ENCODE results near the gene PRDM10. TPM values are rescaled to one million over a fixed set of nuclear protein-coding genes. Genes with fewer than 3 reads are reported as not detected.

Gene PRDM10
- total and polyA plus RNA-seq, 8 donors, result 1.7 to 148 (median 7.0) TPM

- H3K4me1 ChIP-seq, result peaks cover 10 to 18% (median 14%) of the 10 kb centered on the region in 4 donors
- H3K27me3 ChIP-seq, result no peaks in the 10 kb centered on the region
- no peaks in the 10 kb centered on the region for H3K9me3 ChIP-seq
- TF ChIP-seq, protein P1, sequence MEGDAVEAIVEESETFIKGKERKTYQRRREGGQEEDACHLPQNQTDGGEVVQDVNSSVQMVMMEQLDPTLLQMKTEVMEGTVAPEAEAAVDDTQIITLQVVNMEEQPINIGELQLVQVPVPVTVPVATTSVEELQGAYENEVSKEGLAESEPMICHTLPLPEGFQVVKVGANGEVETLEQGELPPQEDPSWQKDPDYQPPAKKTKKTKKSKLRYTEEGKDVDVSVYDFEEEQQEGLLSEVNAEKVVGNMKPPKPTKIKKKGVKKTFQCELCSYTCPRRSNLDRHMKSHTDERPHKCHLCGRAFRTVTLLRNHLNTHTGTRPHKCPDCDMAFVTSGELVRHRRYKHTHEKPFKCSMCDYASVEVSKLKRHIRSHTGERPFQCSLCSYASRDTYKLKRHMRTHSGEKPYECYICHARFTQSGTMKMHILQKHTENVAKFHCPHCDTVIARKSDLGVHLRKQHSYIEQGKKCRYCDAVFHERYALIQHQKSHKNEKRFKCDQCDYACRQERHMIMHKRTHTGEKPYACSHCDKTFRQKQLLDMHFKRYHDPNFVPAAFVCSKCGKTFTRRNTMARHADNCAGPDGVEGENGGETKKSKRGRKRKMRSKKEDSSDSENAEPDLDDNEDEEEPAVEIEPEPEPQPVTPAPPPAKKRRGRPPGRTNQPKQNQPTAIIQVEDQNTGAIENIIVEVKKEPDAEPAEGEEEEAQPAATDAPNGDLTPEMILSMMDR (IDR thresholded peaks at IDR 0.05), result no peak
- TF ChIP-seq POLR2A (IDR thresholded peaks at IDR 0.05), result no peak
- TF ChIP-seq POLR2AphosphoS5 (IDR thresholded peaks at IDR 0.05), result no peak
- DNase-seq, result no peak
- no peak overlapping the region for H3K27ac ChIP-seq
- no peak overlapping the region for H3K4me3 ChIP-seq
- intact Hi-C loops (cut with DNase I; ENCODE audit: low total_unique reads), result no loop called here
- peaks cover 0 to 32% (median 22%) of the 10 kb centered on the region in 4 donors for H3K36me3 ChIP-seq
- WGBS, 5 donors, result 86 to 95% (median 92%) methylated on average over 8 of the region's 8 CpGs
These were observed 146.6 kb downstream of the PRDM10 start for GRCh38 chr11:129856036-129856435.

DNA sequence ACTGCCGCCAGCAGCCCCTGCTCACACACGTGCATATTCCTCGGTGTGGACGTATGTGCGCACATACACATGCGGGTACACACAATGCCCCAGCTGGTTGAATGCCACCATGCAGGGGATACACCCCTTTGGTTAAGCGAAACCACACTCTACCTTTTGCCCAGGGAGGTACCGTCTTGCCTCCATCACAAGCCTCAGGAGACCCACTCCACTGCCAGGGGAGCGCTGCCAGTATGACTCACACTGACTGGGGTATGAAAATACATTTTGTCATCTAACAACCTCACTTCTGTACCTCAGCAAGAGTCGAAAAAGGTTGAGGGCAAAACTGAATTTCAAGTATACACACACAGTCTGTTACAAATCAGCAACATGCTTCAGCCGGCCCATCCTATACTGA lies 147.5 kb downstream of the PRDM10 start:
- Histone ChIP-seq H3K4me1 (peaks cover 10 to 18% (median 14%) of the 10 kb centered on the region in 4 donors), H3K9me3 (no peaks in the 10 kb centered on the region), H3K27ac (no peak overlapping the region), H3K27me3 (no peaks in the 10 kb centered on the region), H3K36me3 (peaks cover 0 to 23% (median 15%) of the 10 kb centered on the region in 4 donors), H3K4me3 (no peak overlapping the region)
- DNase-seq, result no peak
- no peak for TF ChIP-seq POLR2AphosphoS5 (IDR thresholded peaks at IDR 0.05)
- no peak for TF ChIP-seq EP300 (IDR thresholded peaks at IDR 0.05)
- TF ChIP-seq, protein P1 (IDR thresholded peaks at IDR 0.05), result no peak
- no peak for TF ChIP-seq POLR2A (IDR thresholded peaks at IDR 0.05)
- intact Hi-C loops (cut with DNase I; ENCODE audit: low total_unique reads), result no loop called here
- 85 to 96% (median 91%) methylated on average over 11 of the region's 11 CpGs for whole genome bisulfite sequencing, 5 donors

DNA sequence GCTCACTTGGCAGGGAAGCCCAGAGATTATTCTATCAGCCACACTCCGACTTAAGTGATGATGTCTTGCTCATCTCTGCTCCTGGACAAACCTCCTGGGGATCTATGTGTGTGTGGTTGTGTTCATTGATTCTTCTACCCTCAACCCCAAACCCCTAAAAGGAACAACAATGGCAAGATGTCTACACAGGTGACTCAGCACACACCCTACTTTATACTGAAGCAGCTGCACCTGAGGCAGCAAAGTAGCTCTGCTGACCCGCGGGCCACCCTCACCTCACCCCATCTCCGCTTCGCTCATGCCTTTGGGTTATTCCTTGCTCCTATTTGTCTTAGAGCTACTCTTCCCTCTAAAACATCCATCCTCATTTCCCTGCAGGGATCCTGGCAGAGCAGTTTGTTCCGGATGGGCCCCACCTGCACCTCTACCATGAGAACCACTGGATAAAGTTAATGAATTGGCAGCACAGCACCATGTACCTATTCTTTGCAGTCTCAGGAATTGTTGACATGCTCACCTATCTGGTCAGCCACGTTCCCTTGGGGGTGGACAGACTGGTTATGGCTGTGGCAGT lies 148.3 kb downstream of the PRDM10 start:
- H3K4me3 ChIP-seq, result no peak overlapping the region
- H3K4me1 ChIP-seq, result peaks cover 10 to 18% (median 14%) of the 10 kb centered on the region in 4 donors
- no peaks in the 10 kb centered on the region for H3K27me3 ChIP-seq
- WGBS, 5 donors, result 54 to 76% (median 62%) methylated on average over 7 of the region's 7 CpGs
- peak overlapping the region in 3 of 5 donors; percentile 40 to 72 (median 59) for H3K27ac ChIP-seq
- TF ChIP-seq POLR2A (IDR thresholded peaks at IDR 0.05) (no peak), EP300 (IDR thresholded peaks at IDR 0.05) (no peak), POLR2AphosphoS5 (IDR thresholded peaks at IDR 0.05) (no peak)
- H3K36me3 ChIP-seq, result peaks cover 0 to 15% (median 7%) of the 10 kb centered on the region in 4 donors
- intact Hi-C loops (cut with DNase I; ENCODE audit: low total_unique reads), result no loop called here
- DNase-seq, result no peak
- no peaks in the 10 kb centered on the region for H3K9me3 ChIP-seq

DNA sequence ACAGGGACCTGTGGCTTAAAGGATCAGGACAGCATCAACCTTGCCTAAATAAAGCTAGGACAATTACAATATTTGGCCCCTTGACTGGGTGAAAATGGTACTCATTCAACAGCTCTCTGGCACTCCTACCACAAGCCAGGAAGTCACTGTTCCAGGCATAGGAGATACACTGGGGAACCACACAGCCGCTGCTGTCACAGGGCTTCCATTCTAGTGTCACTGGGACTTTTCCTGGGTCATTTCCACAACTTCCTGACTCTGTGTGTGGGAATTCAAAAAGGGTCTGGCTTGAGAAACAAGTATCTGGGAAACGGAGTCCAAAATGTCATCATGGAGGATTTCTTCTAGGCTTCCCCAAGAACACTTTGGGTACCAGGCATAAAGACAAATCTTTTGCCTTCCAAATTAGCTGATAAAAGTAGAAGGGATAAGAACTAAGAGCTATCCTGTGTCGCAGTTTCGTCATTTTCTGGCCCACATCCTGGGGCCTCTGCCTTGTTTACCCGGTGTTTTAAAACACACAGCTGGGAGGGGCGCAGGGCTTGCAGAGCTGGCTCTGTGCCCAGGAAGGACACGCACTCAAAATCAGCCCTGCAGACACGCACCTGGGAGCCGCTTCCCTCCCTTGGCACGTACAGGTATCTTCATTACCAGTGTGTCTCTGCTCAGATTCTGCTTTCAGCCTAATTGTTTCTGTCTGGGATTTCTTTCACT lies 149.0 kb downstream of the PRDM10 start:
- peak; percentile 89 to 94 for DNase-seq
- no peak overlapping the region for H3K4me3 ChIP-seq
- peak overlapping the region in 4 of 5 donors; percentile 6 to 72 (median 50) for H3K27ac ChIP-seq
- H3K27me3 ChIP-seq, result no peaks in the 10 kb centered on the region
- WGBS, 5 donors, result 10 to 25% (median 13%) methylated on average over 8 to 10 of the region's 10 CpGs
- intact Hi-C loops (cut with DNase I; ENCODE audit: low total_unique reads), result no loop called here
- peak in 2 of 3 donors; percentile 16 to 66 for TF ChIP-seq POLR2AphosphoS5 (IDR thresholded peaks at IDR 0.05)
- TF ChIP-seq, protein P1 (IDR thresholded peaks at IDR 0.05), result no peak
- no peak for TF ChIP-seq POLR2A (IDR thresholded peaks at IDR 0.05)
- peaks cover 10 to 18% (median 14%) of the 10 kb centered on the region in 4 donors for H3K4me1 ChIP-seq
- H3K9me3 ChIP-seq, result no peaks in the 10 kb centered on the region
- H3K36me3 ChIP-seq, result peaks cover 0 to 10% (median 4%) of the 10 kb centered on the region in 4 donors
